ENCODE data around the gene TSPAN13. TPM values are rescaled to one million over a fixed set of nuclear protein-coding genes. Genes with fewer than 3 reads are reported as not detected.

Gene TSPAN13
- total and polyA plus RNA-seq, 2 of the 4 experiments (the other 2 are of a cell fraction), result 3.0 to 5.0 TPM

GRCh38 chr7:16785846-16786245 lies 32.3 kb downstream of the TSPAN13 start:
- no peak overlapping the region for H3K9ac ChIP-seq (ENCODE audit: low read depth, low read length)
- H4K20me1 ChIP-seq (ENCODE audit: insufficient read depth, low read length), result no peaks in the 10 kb centered on the region
- no peaks in the 10 kb centered on the region for H3K4me1 ChIP-seq (ENCODE audit: control insufficient read depth, insufficient read depth, low read length)
- no peak overlapping the region for H2BK15ac ChIP-seq (ENCODE audit: low read depth, low read length)
- no peak overlapping the region for H3K18ac ChIP-seq (ENCODE audit: low read depth, low read length)
- ChIA-PET CTCF (no interaction called here), POLR2A (ENCODE audit: unreplicated experiment) (no interaction called here)
- no peaks in the 10 kb centered on the region for H3K9me3 ChIP-seq (ENCODE audit: control insufficient read depth, insufficient read depth, low read length)
- H4K5ac ChIP-seq (ENCODE audit: low read depth, low read length), result no peak overlapping the region
- H2BK120ac ChIP-seq (ENCODE audit: low read depth, low read length), result no peak overlapping the region
- no peak overlapping the region for H2AK5ac ChIP-seq (ENCODE audit: low read depth, low read length)
- no CpG with 5 or more reads among the region's 2 CpGs for WGBS, 2 experiments (ENCODE audit: extremely low coverage in 2 of 2, insufficient read length in 1 of 2)
- dilution Hi-C loops (cut with HindIII; ENCODE audit: low sequenced_read_pairs, unreplicated experiment) (no loop called here), in situ Hi-C loops (cut with MboI; ENCODE audit: low sequenced_read_pairs) (no loop called here), intact Hi-C loops (cut with micrococcal nuclease) (no loop called here)
- no peak overlapping the region for H3K4me3 ChIP-seq (ENCODE audit: insufficient read depth, low read depth, low read length)
- H3K23ac ChIP-seq (ENCODE audit: low read depth, low read length), result no peak overlapping the region
- H2BK20ac ChIP-seq (ENCODE audit: low read depth, low read length), result no peak overlapping the region
- DNase-seq (no peak), ATAC-seq (ENCODE audit: low read depth) (no peak)
- no peaks in the 10 kb centered on the region for H3K27me3 ChIP-seq (ENCODE audit: control insufficient read depth, insufficient read depth, low read length)
- TF ChIP-seq RFX5 (IDR thresholded peaks at IDR 0.05; ENCODE audit: low read depth, low read length), result no peak
- no peak for TF ChIP-seq CHD1 (IDR thresholded peaks at IDR 0.05; ENCODE audit: low read depth, low read length)
- TF ChIP-seq RAD21 (IDR thresholded peaks at IDR 0.05; ENCODE audit: low read length), result no peak
- TF ChIP-seq FOS (IDR thresholded peaks at IDR 0.05; ENCODE audit: low read depth, low read length), result no peak
- TF ChIP-seq POLR2A (IDR thresholded peaks at IDR 0.05; ENCODE audit: low read depth, low read length), result no peak
- TF ChIP-seq USF2 (IDR thresholded peaks at IDR 0.05; ENCODE audit: low read depth, low read length), result no peak
- H3K14ac ChIP-seq (replicated peaks; ENCODE audit: low read depth, low read length), result no peak overlapping the region
- H2AK9ac ChIP-seq (replicated peaks; ENCODE audit: low read depth, low read length, poor library complexity), result no peak overlapping the region
- H2AFZ ChIP-seq (replicated peaks; ENCODE audit: low read length, poor library complexity), result no peak overlapping the region
- H3K4ac ChIP-seq (ENCODE audit: low read depth, low read length), result no peak overlapping the region
- no peak overlapping the region for H3K56ac ChIP-seq (ENCODE audit: extremely low read depth, insufficient read depth, low read length)
- H4K8ac ChIP-seq (ENCODE audit: low read depth in 2 of 2, low read length in 2 of 2), result no peak overlapping the region
- H3K9me1 ChIP-seq (ENCODE audit: insufficient read depth, low read length), result no peaks in the 10 kb centered on the region
- H3K36me3 ChIP-seq (ENCODE audit: control insufficient read depth, insufficient read depth, low read length), result no peaks in the 10 kb centered on the region
- BruUV-seq (replicated peaks), result no TSS peak
- no peak overlapping the region for H3K4me2 ChIP-seq (ENCODE audit: low read depth, low read length)
- no peak overlapping the region for H2BK5ac ChIP-seq (ENCODE audit: low read depth, low read length, poor library complexity, severe bottlenecking)
- H4K91ac ChIP-seq (ENCODE audit: insufficient read depth, low read depth, low read length), result no peak overlapping the region
- H3K79me1 ChIP-seq (ENCODE audit: low read depth in 1 of 2, low read length in 2 of 2), result no peaks in the 10 kb centered on the region
- H3K27ac ChIP-seq (ENCODE audit: insufficient read depth, low read length), result no peak overlapping the region
